ENCODE results near the gene TDRD1. TPM values are rescaled to one million over a fixed set of nuclear protein-coding genes. Genes with fewer than 3 reads are reported as not detected.

The TDRD1 gene
- total and polyA plus RNA-seq, 10 of the 15 experiments (the other 5 are each of a cell fraction or from before 2014, with no cell fraction given) = 0.03 to 0.04 TPM; not detected in 8

GRCh38 chr10:114189700-114190099, 10.5 kb downstream of the TDRD1 start (continued):
- no peak for TF ChIP-seq ZBTB40 (IDR thresholded peaks at IDR 0.05; ENCODE audit: borderline replicate concordance)
- no peak for TF ChIP-seq BHLHE40 (IDR thresholded peaks at IDR 0.05; ENCODE audit: borderline replicate concordance in 1 of 2, low read depth in 2 of 2, low read length in 1 of 2)
- TF ChIP-seq TCF7 (IDR thresholded peaks at IDR 0.05; ENCODE audit: borderline replicate concordance) = no peak
- TF ChIP-seq MTA2 (IDR thresholded peaks at IDR 0.05; ENCODE audit: low read depth) = no peak
- no peak for TF ChIP-seq MEF2A (IDR thresholded peaks at IDR 0.05; ENCODE audit: insufficient read depth, low read depth, low read length)
- no peak for TF ChIP-seq ZNF274 (IDR thresholded peaks at IDR 0.05; ENCODE audit: insufficient read depth, insufficient read length)
- TF ChIP-seq, protein P1, sequence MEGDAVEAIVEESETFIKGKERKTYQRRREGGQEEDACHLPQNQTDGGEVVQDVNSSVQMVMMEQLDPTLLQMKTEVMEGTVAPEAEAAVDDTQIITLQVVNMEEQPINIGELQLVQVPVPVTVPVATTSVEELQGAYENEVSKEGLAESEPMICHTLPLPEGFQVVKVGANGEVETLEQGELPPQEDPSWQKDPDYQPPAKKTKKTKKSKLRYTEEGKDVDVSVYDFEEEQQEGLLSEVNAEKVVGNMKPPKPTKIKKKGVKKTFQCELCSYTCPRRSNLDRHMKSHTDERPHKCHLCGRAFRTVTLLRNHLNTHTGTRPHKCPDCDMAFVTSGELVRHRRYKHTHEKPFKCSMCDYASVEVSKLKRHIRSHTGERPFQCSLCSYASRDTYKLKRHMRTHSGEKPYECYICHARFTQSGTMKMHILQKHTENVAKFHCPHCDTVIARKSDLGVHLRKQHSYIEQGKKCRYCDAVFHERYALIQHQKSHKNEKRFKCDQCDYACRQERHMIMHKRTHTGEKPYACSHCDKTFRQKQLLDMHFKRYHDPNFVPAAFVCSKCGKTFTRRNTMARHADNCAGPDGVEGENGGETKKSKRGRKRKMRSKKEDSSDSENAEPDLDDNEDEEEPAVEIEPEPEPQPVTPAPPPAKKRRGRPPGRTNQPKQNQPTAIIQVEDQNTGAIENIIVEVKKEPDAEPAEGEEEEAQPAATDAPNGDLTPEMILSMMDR (IDR thresholded peaks at IDR 0.05 in 2 of 3, conservative IDR thresholded peaks at IDR 0.05 in 1 of 3; ENCODE audit: control insufficient read depth in 2 of 3, extremely low read depth in 1 of 3, insufficient read depth in 1 of 3, low read depth in 3 of 3, low read length in 3 of 3) = no peak
- no peak for TF ChIP-seq SMAD1 (IDR thresholded peaks at IDR 0.05; ENCODE audit: low read depth, partially characterized antibody)
